Body of pancreas (tissue), 4 donors: ENCODE results near the gene CDH4. TPM values are rescaled to one million over a fixed set of nuclear protein-coding genes. Genes with fewer than 3 reads are reported as not detected.

Experiments used
- ATAC-seq: fragments of 150-250 bp; one replicate; pipeline ENCODE4 v1.9.1; 2016
- DNase-seq, 4 donors: peaks; one replicate each; pipeline ENCODE4 v3.0.0-alpha.2; 2019
- H3K27ac ChIP-seq, 4 donors: fragments of 200-600 bp; sonication (generic); 1 replicate in 3 of 4; 2 replicates in 1 of 4; pipeline versions ENCODE4 v1.5.1 to v1.6.1; 2016 to 2019; ENCODE audit warnings: mild to moderate bottlenecking in 1 of 4, mixed read lengths in 1 of 4, moderate library complexity in 1 of 4
- H3K27me3 ChIP-seq, 2 donors: fragments of 200-600 bp; sonication (generic); one replicate each; pipeline ENCODE4 v1.6.0; 2016; ENCODE audit warnings: mild to moderate bottlenecking in 1 of 2
- H3K36me3 ChIP-seq, 2 donors: fragments of 200-600 bp; sonication (generic); replicated peaks in 1 of 2; 2 replicates each; pipeline ENCODE4 v1.5.1; 2016; ENCODE audit warnings: low read depth in 2 of 2; ENCODE audit not compliant: insufficient read depth in 1 of 2
- H3K4me1 ChIP-seq: fragments of 200-600 bp; sonication (generic); one replicate; pipeline ENCODE4 v1.6.0; 2016
- H3K4me3 ChIP-seq, 2 donors: fragments of 200-600 bp; sonication (generic); 1 replicate in 1 of 2; 2 replicates in 1 of 2; pipeline ENCODE4 v1.5.1; 2016 to 2019
- H3K9me3 ChIP-seq, 3 donors: fragments of 200-600 bp; sonication (generic); 1 replicate in 2 of 3; 2 replicates in 1 of 3; pipeline ENCODE4 v1.5.1; 2016
- POLR2A ChIP-seq, 3 donors: fragments of 450-650 bp; IDR thresholded peaks; one replicate each; pipeline ENCODE4 v1.6.1; 2016; ENCODE audit warnings: antibody characterized with exemption in 3 of 3, mild to moderate bottlenecking in 2 of 3
- WGBS, 2 donors: methylation state at CpG; one replicate each; pipeline ENCODE4 v1.1.5; 2017; 5-methylcytosine and 5-hydroxymethylcytosine counted together
- intact Hi-C: fragments of 100-400 bp; cut with DNase I; formaldehyde crosslinking; loops from one replicate; pipeline ENCODE4 v1.15.1; 2023
- total RNA-seq, 2 donors: library from RNA; depleted of rRNA; stranded (reverse); fragments of >200 nt; gene quantifications; one replicate each; pipeline ENCODE4 v1.1.0, GENCODE V29; 2016
- TF ChIP-seq, protein P1 (sequence below), 7 experiments: fragments of 450-650 bp in 4 of 7; fragments of 200-600 bp in 3 of 7; sonication (generic) in 3 of 7; IDR thresholded peaks; one replicate each; pipeline ENCODE4 v1.5.1; 2016 to 2019; ENCODE audit warnings: antibody characterized with exemption in 7 of 7

CDH4 gene
- total RNA-seq, 2 donors from 2014 or later = 0.33 to 0.52 TPM

DNA sequence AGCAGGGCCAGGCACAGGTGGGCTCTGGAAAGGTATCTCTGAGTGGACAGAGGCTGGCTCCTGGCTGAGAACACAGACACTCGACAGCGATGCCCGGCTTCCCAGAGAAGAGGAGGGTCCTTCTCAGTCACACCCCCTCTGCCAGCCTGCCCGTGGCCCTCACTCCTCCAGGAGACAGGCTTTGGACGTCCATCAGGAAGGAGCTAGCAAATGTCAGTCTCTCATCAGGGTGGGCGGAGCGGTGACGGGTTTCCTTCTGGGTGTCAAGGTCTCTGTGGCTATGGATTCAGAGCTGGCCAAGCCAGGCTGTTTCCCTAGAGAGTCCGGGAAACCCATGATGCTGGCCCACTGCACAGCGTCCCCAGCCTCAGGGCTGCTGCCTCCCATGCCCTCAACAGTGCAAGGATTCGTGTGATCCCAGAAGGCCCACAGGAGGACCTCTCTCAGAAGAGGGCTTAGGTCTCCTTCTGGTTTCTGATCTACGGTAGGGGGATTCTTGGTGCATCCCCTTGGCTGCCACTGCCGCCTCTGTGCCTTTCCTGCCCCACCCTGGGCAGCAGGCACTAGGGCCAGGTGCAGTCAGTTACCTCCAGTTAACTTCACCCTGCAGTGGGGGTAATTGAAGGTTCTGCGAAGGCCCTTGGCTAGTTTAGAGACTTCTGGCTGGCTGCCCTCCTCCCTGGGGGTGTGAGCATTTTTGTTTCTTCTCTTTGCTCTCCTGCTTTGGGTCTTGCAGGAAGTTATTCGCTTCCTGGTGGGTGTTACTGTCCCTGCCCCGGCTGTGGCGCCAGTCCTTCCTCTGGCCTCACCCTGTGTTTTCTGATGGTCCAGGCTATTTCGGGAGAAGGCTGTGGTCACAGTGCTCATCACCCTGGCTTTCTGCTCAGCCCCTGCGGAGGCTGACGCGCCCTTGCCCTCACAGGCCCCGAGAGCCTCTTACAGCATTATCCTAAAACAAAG lies 80.2 kb downstream of the CDH4 start:
- H3K4me1 ChIP-seq = no peaks in the 10 kb centered on the region
- H3K9me3 ChIP-seq = no peaks in the 10 kb centered on the region
- H3K4me3 ChIP-seq = no peak overlapping the region
- no peaks in the 10 kb centered on the region for H3K27me3 ChIP-seq
- no peaks in the 10 kb centered on the region for H3K36me3 ChIP-seq
- WGBS, 2 donors = 51 to 54% methylated on average over 9 to 22 of the region's 22 CpGs
- DNase-seq (no peak), ATAC-seq (no peak)
- TF ChIP-seq, protein P1, sequence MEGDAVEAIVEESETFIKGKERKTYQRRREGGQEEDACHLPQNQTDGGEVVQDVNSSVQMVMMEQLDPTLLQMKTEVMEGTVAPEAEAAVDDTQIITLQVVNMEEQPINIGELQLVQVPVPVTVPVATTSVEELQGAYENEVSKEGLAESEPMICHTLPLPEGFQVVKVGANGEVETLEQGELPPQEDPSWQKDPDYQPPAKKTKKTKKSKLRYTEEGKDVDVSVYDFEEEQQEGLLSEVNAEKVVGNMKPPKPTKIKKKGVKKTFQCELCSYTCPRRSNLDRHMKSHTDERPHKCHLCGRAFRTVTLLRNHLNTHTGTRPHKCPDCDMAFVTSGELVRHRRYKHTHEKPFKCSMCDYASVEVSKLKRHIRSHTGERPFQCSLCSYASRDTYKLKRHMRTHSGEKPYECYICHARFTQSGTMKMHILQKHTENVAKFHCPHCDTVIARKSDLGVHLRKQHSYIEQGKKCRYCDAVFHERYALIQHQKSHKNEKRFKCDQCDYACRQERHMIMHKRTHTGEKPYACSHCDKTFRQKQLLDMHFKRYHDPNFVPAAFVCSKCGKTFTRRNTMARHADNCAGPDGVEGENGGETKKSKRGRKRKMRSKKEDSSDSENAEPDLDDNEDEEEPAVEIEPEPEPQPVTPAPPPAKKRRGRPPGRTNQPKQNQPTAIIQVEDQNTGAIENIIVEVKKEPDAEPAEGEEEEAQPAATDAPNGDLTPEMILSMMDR (IDR thresholded peaks at IDR 0.05) = no peak
- TF ChIP-seq POLR2A (IDR thresholded peaks at IDR 0.05) = no peak
- H3K27ac ChIP-seq = no peak overlapping the region
- intact Hi-C loops = no loop called here

DNA sequence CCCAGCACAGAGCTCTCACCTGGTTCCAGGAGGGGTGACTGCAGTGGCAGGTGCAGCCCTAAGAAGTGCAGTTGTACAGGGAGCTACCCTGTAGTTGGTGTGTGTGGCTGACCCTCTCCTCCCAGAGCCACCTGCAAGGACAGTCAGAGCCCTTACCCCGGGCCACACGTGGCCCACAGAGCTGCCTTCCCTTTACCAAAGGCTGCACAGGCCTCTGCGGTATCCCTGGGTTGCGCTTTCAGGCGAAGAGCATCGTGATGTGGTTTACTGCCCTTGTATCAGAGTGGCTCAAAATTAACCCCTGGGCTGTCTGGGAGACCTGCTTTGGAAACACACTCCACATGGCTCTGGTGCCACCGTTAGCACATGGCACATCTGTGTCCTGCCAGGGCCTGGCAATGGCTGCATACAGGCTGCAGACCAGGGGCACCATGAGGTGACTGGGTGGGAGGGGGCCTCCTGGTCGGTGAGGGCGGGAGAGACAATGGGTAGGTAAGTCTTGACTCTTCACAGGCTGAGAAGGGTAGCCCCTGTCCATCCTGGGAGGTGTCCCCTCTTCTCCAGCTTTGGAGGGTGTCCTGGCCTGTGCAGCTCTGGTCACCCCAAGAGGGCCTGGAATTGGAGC lies 81.5 kb downstream of the CDH4 start:
- Histone ChIP-seq H3K4me3 (no peak overlapping the region), H3K9me3 (no peaks in the 10 kb centered on the region), H3K27ac (no peak overlapping the region), H3K27me3 (no peaks in the 10 kb centered on the region), H3K36me3 (no peaks in the 10 kb centered on the region), H3K4me1 (no peaks in the 10 kb centered on the region)
- 50 to 77% methylated on average over 6 to 9 of the region's 9 CpGs for WGBS, 2 donors
- intact Hi-C loops = no loop called here
- TF ChIP-seq, protein P1 (IDR thresholded peaks at IDR 0.05) = no peak
- no peak for TF ChIP-seq POLR2A (IDR thresholded peaks at IDR 0.05)
- no peak for DNase-seq
- ATAC-seq = no peak

DNA sequence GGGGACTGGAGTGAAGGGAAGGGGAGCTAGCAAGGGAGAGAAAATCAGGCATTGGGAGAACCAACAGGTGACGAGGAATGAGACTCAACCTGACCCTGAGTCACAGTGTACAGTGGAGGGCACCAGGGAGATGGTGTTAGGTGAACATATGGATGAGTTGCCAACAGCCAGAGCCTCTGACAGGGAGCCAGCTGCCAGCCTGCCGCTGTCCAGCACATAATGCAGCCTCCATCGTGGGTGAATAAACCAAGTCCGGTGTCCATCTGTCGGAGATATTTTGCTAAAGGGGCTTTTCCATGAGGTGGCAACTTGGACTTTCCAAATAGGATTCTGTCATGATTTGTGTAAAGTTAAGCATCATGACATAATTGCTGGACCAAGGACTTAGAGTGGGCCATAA lies 88.1 kb downstream of the CDH4 start:
- Histone ChIP-seq H3K27me3 (no peaks in the 10 kb centered on the region), H3K9me3 (no peaks in the 10 kb centered on the region), H3K4me3 (no peak overlapping the region), H3K36me3 (no peaks in the 10 kb centered on the region), H3K27ac (no peak overlapping the region), H3K4me1 (no peaks in the 10 kb centered on the region)
- WGBS, 2 donors = 63 to 82% methylated on average over 5 of the region's 5 CpGs
- no peak for TF ChIP-seq POLR2A (IDR thresholded peaks at IDR 0.05)
- TF ChIP-seq, protein P1 (IDR thresholded peaks at IDR 0.05) = no peak
- ATAC-seq = no peak
- intact Hi-C loops = no loop called here
- no peak for DNase-seq

DNA sequence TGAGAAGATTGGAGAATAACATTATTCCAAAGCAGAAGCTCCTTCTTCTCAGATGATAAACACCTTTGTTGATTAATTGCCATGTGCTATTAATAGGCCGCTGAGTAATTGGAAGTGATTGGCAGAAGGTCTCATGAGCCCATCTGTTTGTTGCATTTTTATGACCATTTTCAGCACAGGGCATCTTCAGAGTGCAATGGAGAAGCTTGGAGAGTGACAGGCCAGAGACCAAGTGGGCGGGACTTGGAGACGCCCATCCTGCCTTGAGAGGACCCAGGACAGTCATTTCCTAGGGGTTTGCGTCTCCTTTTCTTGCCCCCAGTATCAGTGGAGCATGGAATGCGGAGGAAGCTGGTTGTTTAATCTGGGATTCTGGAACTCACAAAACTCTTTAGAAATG lies 89.5 kb downstream of the CDH4 start:
- H3K27ac ChIP-seq = no peak overlapping the region
- no peaks in the 10 kb centered on the region for H3K36me3 ChIP-seq
- H3K4me3 ChIP-seq = no peak overlapping the region
- TF ChIP-seq, protein P1 (IDR thresholded peaks at IDR 0.05) = no peak
- no peak for TF ChIP-seq POLR2A (IDR thresholded peaks at IDR 0.05)
- no peaks in the 10 kb centered on the region for H3K27me3 ChIP-seq
- H3K4me1 ChIP-seq = no peaks in the 10 kb centered on the region
- H3K9me3 ChIP-seq = no peaks in the 10 kb centered on the region
- intact Hi-C loops = no loop called here
- no peak for ATAC-seq
- no peak for DNase-seq
- WGBS, 2 donors = 76 to 78% methylated on average over 5 of the region's 5 CpGs
